ENCODE data around the gene EPHX1.
"Not testable (repeated sequence)": the region's sequence is repeated elsewhere in the genome, so short reads cannot be mapped to it uniquely, and the experiment has no call there.

EPHX1 gene

GRCh38 chr1:225809842-225810578 is at the start of gene EPHX1:
TSS of gene EPHX1 (plus strand) at chr1:225810124. CDS start at chr1:225828730, 18,606 bp downstream.
- peak; percentile 70 for DNase-seq

- no peak for DNase-seq
Measured at GRCh38 chr1:225760531-225760930, 49.4 kb upstream of the EPHX1 start.

GRCh38 chr1:225761395-225761794 is 48.5 kb upstream of the EPHX1 start:
- not testable (repeated sequence) for DNase-seq

DNA sequence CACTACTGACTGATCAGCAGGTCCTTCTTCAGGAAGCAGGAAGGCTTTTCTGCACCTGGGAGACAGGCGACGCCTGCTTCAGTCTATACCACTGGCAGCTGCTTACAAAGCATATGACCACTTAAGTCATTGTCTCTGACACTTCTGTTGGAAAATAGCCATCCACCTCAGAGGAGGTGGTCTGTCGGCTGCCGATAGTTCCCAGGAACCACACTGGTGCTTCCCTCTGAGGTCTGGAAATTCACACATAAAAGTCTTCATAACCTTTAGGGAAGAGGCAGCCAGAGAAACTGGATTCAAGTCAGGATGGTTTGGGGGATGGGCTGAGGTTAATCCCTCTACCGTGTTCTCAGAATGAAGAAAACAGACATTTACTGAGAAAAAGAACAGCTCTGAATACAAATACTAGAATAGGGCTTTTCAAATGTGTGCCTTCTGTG is 47.9 kb upstream of the EPHX1 start:
- no peak for DNase-seq

- DNase-seq, result no peak
Measured at GRCh38 chr1:225762444-225762843, 47.5 kb upstream of the EPHX1 start.

DNA sequence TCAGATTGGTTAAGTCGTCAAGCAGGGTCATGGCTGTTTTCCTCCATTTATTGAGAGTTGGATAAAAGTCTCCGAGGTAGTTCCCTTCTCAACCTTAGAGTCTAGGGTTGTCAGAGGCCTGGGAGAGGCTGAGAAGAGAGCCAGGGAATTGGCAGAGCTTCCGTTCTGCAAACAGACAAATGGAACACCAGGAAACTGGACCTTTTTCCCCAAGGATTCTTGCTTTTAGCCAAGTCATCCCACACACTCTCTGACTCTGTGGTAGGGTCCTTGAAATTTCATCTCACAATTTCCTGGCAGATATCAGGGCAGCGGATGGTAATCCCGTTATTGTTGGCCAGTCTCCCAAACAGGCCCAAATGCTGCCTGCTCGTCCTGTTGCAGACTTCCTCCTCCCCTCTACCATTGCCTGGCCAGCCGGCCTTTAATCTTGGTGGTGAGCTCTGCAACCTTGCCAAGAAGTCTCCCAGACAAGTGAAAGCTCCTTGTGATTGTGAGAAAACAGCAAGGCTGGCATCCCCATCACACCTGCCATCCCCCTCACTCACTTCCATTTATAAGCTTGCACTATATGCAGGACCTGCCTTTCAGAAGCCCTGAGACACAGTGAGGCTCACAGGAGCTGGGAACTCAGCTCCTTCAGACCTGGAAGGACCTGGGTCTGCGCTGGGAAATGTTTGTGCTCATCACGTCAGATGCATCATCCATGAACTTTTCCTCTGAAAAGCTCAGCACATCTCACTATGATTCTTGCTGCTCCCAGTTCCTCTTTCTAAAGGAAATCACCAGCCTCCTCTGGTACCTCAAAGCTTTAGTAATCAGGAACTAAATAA is 46.0 kb upstream of the EPHX1 start:
- no peak for DNase-seq

- DNase-seq, result no peak
Measured at GRCh38 chr1:225765982-225766674, 43.8 kb upstream of the EPHX1 start.

GRCh38 chr1:225766967-225767633 is 42.8 kb upstream of the EPHX1 start:
- no peak for DNase-seq

- DNase-seq, result no peak
Measured at GRCh38 chr1:225767634-225768540, 42.0 kb upstream of the EPHX1 start.

DNA sequence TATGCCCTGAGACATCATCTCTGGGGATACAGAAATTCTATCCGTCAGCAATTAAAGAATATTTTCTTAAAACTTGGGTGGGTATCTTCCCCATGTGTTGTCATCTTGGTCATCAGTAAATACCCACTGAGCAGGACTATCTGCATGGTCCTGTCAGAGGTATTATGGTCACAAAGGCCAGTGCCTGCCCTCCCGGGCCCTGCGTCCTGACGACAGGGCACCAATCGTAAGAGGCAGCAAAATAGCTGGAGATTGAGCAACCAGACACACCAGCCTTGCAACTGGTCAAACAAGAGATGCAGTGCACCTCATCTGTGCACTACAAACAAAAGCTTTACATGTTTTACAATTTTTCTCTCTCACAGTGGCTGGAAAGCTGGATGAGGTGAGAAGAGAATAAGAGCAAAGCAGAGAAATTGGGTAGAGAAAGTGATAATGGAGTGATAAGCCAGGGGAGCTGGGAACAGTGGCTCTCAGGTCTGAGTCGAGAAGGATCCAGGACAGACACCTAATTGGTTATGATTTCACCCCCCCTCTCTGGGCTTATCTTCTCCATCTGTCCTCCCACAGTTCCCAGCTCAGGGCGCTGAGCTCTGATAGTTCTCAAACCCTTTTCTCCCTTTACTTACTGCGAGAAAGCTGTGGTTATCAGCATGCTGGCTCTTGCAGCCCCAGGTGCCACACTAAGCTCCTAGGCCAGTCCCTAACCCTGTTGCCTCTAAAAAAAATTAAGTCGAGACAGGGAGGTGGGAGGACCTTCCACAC is 41.1 kb upstream of the EPHX1 start:
- no peak for DNase-seq

- no peak for DNase-seq
Measured at GRCh38 chr1:225769687-225770086, 40.2 kb upstream of the EPHX1 start.

DNA sequence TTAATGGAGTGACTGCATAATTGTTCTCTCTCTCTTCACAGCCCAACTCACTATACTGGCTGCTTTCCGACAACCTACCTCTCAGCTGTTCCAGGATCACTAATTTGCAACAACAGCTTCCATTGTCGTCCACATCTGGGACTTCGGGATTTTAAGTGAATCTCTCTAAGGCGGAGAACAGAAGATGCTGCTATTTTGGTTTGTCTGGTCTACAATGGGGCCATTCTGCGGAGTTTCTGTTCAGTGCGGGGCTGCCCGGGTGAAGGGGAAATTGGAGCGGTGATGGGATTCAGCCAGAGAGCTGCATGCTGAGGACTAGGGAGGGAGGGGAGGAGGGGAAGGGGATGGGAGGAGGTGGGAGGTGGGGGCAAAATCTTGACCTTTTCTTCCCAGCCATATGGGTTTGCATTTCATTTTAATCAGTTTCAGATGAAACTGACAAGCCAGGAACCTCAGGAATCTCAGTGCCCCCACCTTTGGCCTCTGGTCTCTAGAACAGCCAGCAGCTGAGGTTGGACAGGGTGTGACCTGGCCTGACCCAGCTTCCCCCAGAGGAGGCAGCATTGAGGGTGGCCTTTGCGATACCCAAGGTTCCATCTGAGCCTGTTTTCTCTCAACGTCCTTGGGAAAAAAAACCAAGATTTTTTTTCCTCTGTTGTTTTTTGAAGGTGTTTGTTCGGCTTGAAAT is 39.2 kb upstream of the EPHX1 start:
- no peak for DNase-seq

GRCh38 chr1:225771661-225772322 is 38.1 kb upstream of the EPHX1 start:
- DNase-seq, result no peak

DNA sequence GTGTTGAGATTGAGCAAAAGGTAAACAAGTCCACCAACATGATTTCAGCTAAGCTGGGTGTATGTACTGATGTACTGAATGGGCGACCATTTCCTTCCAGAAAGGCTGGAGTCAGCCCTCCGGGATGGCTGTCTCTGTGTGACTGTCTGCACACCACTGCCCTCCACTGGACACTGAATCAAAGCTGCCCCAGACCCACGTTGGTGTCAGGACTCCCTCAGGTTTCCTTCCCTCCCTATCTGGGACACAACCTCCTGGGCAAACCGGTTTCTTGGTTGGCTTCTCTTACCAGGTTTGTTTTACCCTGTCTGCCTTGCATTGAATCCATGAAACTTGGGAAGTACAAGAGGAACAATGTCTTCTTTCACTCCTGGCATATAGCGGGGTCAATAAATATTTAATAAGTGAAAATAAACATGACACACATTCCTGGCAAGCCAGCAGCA is 37.6 kb upstream of the EPHX1 start:
- no peak for DNase-seq

- DNase-seq, result no peak
Measured at GRCh38 chr1:225772848-225773247, 37.1 kb upstream of the EPHX1 start.

DNA sequence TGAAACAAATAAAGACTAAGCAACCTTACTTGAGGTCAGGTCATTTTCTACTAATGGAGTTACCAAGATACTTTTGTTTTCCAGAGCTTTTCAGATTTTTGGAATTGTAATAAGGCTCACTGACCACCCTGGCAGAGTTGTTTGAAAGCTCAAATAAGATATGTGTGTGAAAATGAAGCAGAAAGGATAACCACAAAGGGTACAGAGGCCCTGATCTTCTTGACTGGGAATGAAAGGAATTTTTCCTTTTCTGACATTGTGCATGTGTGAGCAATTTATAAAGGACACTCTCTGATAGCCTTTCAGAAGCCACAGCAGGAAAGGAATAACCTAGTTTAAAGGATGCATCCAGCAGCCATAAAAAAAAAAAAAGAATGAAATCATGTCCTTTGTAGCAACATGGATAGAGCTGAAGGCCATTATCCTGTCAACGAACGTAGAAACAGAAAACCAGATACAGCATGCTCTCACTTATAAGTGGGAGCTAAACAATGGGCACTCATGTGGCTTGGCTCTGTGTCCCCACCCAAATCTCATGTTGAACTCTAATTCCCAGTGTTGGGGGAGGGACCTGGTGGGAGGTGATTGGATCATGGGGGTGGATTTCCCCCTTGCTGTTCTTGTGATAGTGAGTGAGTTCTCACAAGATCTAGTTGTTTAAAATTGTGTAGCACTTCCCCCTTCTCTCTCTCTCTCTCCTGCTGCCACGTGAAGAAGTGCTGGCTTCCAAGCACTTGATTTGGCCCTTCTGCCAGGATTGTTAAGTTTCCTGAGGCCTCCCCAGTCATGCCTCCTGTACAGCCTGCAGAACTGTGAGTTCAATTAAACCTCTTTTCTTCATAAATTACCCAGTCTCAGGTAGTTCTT is 35.4 kb upstream of the EPHX1 start:
- DNase-seq, result no peak

GRCh38 chr1:225776294-225776693 is 33.6 kb upstream of the EPHX1 start:
- no peak for DNase-seq

DNA sequence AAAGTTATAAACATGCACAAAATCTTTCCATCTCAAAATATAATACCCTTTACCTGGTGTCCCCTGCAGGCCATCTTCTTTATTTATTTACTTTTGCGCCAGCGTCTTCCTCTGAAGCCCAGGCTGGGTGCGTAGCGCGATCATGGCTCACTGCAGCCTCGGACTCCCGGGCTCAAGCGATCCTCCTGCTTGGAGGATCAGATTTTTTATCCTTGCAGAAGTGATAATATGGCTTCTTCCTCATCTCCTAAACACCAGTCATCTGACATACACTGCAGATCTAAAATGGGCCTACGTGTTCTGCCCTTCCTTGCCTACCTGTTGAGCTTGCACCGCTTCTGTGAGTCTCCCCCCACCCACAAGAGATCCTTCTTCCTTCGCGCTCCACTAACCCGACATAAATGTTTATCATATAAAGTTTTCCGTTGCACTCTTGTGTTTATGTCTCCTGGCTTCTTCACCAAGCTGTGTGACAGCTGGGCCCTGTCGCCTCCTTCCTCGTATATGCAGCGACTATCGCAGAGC is 32.8 kb upstream of the EPHX1 start:
- no peak for DNase-seq
